ENCODE measurements around the gene HAS3.
"Not testable (repeated sequence)": the region's sequence is repeated elsewhere in the genome, so short reads cannot be mapped to it uniquely, and the experiment has no call there.

HAS3 gene

DNA sequence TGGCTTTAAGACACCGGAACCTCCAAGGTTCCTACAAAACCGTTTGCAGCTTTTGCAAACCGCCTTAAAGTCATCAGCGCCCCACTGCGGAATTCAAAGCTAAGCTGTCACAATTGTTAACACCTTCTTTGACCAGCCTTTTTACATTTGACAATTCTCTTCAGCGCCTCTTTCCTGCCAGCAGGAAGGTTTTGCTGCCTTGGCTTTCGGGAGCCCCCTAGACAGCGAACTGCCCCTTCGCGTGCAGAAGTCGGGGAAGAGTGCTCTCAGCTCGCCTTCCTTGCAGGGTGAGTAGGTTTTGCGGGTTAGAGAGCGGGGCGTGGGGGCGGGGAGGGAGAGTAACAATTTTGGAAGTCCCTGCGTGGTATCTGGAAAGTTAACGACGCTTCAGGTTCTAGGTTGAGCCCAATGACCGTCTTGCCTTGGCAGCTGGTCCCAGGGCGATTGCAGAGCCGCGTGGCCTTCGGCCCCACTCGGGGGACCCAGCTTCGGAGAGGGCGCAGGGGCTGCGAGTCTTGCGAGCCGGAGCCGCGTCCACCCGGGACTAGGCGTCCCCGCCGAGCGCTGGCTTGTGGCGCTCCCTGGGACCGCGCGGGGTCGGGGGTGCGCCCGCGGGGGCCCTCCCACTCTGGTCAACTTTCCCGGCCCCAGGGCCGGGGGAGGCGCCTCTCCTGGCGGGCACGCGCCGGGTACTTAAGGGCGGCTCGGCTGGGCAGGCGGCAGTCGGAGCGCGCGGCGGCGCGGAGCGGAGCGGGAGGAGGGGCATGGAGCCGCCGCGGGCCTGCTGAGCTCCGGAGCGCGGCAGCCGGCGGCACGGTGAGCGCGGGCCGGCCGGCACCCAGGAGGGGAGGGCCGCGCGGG lies at the start of gene HAS3:
HAS3 (plus strand) TSS at position 153 of the 861 bp plus-strand sequence. CDS start 3,743 bp downstream, outside the sequence.
- DNase-seq (ENCODE audit: low read depth, low spot score), result peak; percentile 83

DNA sequence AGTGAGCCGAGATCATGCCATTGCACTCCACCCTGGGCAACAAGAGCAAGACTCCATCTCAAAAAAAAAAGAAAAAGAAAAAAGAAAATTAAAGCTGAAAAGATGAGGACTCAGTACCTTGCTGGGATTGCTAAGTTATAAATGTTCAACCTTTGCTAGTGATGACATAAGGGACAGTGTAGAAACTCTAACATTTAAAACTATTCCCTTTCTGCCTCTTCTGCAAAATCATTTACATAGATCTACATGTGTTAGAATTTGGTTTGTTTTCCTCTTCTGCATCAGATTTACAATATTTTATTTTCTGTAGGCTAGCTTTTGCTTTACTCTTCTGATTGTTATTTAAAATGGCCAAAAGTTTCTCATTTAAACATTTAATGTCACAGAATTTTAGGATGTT lies 49.5 kb upstream of the HAS3 start:
- DNase-seq (ENCODE audit: low read depth, low spot score), result no peak

- DNase-seq (ENCODE audit: low read depth, low spot score), result no peak
Measured at GRCh38 chr16:69056421-69056820, 49.0 kb upstream of the HAS3 start.

DNA sequence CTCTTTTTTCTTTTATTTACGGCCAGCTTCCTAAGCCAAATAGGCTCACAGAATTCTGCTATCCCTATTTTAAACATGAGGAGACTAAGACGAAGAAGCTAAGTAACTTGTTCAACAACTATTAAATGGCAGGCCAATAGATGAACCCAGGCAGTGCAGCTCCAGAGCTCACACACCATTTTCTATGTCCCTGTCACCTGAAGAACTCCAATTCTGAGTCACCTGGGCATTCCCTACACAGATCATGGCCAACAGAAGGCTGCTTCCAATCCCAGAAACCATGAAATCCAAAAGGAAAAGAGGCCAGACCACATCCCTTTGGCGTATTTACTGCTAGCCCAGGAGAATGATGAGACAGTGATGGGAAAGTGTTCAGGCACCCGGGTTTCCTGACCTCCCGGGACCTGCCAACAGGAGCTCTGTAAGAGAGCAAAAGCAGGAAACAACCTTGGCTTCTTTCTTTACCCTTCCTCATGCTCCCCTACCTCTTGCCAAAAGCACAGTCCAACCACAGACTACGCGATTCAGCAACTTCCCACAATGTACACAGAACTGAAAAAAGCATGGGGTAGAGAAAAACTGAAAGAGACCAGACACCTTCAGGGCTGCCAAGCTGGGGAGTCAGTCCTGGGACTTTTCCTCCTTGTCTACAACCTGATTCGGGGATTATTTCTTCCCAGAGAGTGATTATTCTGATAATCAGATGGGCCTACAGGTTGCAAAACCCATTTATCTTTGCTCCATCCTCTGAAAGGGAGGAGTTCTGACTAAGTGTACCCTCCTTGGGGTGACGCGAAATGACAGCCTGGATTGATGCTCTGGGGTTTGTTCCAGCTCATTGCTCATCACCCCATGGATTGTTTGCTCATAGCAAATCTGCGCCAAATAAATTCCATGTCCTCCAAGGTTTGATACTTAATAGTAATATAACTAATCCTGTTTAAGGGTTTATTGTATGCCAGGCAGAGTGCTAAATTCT lies 47.8 kb upstream of the HAS3 start:
- no peak for DNase-seq (ENCODE audit: low read depth, low spot score)

- not testable (repeated sequence) for DNase-seq (ENCODE audit: low read depth, low spot score)
Measured at GRCh38 chr16:69063491-69063890, 42.0 kb upstream of the HAS3 start.

DNA sequence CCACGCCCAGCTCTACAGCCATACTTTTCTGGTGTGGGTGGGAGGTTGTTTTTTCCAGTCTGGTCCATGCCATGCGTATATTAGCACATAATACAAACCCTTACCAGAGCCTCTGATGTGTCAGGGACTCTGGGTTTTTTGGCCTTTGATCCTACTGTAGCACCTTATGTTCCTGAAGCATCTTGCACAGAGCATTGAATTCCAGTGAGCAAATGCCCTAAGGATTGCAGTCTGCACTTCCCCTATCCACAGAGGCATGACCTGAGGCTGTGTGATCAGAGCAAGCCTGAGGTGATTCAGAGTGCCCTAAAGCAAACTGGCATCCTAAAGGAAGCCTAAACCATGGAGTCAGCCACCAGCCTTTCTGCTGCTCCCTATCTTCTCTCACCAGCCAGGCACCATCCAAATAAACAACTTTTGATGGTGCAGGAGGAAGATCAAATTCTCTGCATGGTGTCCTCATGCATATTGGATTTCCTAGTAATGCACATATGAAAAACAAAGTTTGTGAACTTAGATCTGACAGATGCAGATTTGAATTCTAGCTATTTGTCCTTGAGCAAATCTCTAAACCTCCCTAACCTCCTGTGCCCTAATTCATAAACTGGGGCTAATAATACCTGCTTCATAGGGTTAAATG lies 41.2 kb upstream of the HAS3 start:
- DNase-seq (ENCODE audit: low read depth, low spot score), result peak; percentile 43

DNA sequence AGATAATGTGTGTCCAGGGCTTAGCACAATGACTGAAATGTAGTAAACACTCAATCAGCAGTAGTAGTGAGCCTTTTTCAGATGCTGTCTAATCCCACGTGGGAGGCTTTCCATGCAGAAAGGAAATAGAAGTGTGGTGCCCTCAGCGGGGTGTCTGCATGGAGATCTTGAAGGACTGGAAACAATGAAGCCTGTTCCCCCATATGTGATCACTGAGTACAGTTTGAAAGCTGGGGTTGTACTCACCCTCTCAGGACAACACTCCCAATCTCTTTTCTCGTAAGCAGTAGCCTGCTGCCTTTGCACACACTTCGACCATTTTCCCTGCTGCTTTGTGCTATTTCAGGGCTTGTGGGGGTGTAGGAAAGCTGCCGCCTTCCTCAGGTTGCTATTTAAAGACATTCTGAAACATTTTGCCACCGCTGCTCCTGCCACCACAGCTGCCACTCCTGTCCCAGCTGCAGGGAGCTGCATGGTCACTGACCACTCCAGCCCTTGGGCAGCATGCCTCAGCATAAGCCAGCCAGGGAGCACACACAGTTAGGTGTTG lies 40.6 kb upstream of the HAS3 start:
- no peak for DNase-seq (ENCODE audit: low read depth, low spot score)

DNA sequence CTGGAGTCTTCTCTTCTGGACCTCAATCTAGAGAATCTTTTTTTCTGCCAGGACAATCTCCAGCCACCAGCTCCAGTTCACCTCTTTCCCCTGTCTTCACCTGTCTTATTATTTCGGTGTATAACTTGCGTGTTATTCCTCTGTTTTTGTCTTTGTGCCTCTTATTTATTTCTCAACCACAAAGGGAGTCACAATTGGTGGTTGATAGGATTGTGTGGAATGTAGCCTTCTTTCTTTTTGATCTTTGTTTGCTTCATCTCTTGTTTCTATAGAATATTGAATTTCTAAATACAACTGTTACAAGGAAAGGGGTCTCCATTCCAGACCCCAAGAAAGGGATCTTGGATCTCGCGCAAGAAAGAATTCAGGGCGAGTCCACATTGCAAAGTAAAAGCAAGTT lies 35.9 kb upstream of the HAS3 start:
- no peak for DNase-seq (ENCODE audit: low read depth, low spot score)

DNA sequence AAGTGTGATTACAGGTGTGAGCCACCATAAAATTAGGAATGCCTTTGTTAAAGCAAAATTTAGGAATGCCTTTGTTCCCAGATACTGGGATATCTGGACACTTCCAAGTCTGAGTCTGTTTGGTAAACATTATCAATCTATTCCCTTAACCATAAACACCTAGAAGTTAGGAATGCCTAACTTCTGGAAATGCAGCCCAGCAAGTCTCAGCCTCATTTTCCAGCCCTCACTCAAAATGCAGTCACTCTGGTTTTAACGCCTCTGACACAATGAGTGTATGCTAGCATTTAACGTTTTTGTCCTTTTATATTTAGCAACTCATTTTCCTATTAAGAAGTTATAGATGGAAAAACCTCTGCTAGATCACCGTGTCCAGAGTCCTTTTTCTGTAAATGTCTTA lies 34.4 kb upstream of the HAS3 start:
- DNase-seq (ENCODE audit: low read depth, low spot score), result peak; percentile 68

GRCh38 chr16:69072640-69072974 lies 32.8 kb upstream of the HAS3 start:
- DNase-seq (ENCODE audit: low read depth, low spot score), result no peak

DNA sequence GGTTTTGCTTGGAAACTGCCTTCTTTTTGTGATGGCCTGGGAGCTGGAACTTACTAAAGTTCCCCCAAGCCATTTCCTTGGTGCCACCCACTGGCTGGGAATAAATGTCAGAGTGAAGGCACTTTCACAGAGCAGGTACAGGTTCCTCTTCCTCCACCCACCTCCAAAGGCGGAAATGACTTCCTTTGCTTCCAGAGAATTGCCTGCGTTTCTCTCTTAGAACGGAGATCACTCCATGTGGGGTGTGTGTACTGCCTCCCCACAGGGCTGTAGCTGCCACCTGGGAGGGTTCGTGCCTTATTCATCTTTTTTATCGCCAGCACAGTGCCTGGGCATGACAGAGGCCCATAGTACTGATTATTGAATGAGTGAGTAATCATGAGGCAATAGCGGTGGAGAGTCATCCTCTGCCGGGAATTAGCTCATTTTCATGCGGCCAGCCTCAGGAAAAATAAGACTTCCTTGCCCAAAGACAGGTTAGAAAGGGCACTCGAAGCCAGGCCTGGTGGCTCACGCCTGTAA lies 32.2 kb upstream of the HAS3 start:
- DNase-seq (ENCODE audit: low read depth, low spot score), result peak; percentile 66

DNA sequence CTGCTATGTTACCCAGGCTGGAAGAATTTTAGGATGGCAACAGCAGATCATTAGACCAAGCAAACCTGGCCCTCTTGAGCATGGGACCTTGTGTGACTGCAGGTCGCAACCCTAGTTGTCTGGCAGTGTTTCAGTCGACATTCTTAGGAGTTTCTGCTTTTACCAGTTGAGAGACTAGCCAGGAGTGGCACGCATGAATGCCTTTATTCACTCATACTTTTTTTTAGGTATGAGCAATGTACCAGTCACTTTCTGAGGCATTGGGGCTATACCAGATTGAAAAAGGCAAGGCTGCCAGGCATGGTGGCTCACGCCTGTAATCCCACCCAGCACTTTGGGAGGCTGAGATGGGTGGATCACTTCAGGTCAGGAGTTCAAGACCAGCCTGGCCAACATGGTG lies 28.2 kb upstream of the HAS3 start:
- no peak for DNase-seq (ENCODE audit: low read depth, low spot score)

DNA sequence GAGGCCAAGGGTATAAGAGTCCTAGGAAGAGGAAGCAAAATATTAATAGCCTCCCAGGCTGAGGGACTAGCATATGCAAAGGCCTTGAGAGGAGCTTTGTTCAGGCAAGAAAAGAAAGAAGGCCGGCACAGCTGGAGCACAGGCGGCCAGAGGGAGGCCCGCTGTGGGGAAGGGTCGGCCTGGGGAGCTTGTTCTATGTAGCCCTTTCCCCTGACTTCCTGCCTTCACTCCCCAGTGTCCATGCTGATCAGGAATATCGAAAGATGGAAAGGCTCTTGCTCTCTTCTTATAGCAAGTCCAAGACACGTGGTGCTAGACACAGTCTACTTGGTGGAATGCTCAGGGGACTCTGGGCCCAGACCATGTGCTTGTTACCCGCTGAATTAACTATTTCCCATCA lies 27.4 kb upstream of the HAS3 start:
- peak; percentile 70 for DNase-seq (ENCODE audit: low read depth, low spot score)

DNA sequence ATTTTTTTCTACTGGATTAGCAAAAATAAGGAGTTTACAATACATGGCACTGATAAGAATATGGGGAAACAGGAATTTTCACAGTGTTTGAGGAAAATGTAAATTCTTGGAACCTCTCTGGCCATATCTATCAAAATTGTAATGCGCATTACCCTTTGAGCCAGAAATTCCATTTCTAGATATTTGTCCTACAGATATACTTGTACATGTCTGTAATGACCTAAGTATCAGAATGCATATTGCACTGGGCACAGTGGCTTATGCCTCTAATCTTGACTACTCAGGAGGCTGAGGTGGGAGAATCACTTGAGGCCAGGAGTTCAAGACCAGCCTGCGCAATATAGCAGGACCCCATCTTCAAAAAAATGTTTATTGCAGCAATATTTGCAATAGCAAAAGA lies 25.8 kb upstream of the HAS3 start:
- DNase-seq (ENCODE audit: low read depth, low spot score), result no peak

- DNase-seq (ENCODE audit: low read depth, low spot score), result peak; percentile 48
Measured at GRCh38 chr16:69083306-69083941, 22.0 kb upstream of the HAS3 start.

GRCh38 chr16:69084289-69084688 lies 21.2 kb upstream of the HAS3 start:
- no peak for DNase-seq (ENCODE audit: low read depth, low spot score)

GRCh38 chr16:69085032-69085695 lies 20.3 kb upstream of the HAS3 start:
- no peak for DNase-seq (ENCODE audit: low read depth, low spot score)

- no peak for DNase-seq (ENCODE audit: low read depth, low spot score)
Measured at GRCh38 chr16:69087161-69087581, 18.3 kb upstream of the HAS3 start.

- DNase-seq (ENCODE audit: low read depth, low spot score), result no peak
Measured at GRCh38 chr16:69088684-69089083, 16.8 kb upstream of the HAS3 start.

All from ELF-1 (cell line).